ENCODE data around the gene GTPBP8.

GTPBP8 gene

DNA sequence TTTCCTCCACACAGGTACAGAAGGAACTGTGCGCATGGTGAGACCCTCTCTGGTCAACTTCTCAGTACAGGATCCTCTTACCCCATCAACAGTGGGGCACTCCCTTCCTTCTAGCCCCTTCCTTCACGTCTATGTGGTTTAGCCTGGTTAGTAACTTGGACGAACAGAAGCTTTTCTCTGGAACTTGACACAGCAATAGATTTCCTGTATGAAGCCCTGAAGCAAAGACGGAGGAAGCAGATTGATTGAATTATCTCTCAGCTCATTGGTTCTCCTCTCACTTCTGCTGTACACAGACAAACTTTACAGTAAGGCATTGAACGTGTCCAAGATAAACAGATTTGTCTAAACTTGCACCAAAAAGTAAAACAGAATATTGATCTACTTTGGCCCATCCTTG is 15.9 kb upstream of the GTPBP8 start, which contains the start of gene CD200R1:
Gene CD200R1, minus strand, starts transcription at position 210 of the 400 bp plus-strand sequence. CDS start 246 bp downstream, outside the sequence.
- no peak within 1 kb of the TSS for H3K9ac ChIP-seq (ENCODE audit: low read length)
- H3K36me3 ChIP-seq (ENCODE audit: insufficient read depth, low read length) = no peaks in the 10 kb centered on the region
- H3K27me3 ChIP-seq (ENCODE audit: insufficient read depth, low read length) = no peaks in the 10 kb centered on the region
- H3K79me2 ChIP-seq (ENCODE audit: insufficient read depth, low read length) = no peaks in the 10 kb centered on the region
- no peaks in the 10 kb centered on the region for H3K4me1 ChIP-seq (ENCODE audit: insufficient read depth, low read length, severe bottlenecking)
- H3K4me2 ChIP-seq (ENCODE audit: low read length) = no peak within 1 kb of the TSS
- no peak within 1 kb of the TSS for H3K4me3 ChIP-seq (ENCODE audit: low read depth, low read length, poor library complexity, severe bottlenecking)
- H3K9me2 ChIP-seq (ENCODE audit: low read depth, low read length) = no peaks in the 10 kb centered on the region
- no peaks in the 10 kb centered on the region for H3F3A ChIP-seq (ENCODE audit: insufficient read depth, low read length)
- no peaks in the 10 kb centered on the region for H3K9me3 ChIP-seq (ENCODE audit: low read length)
- no peak within 1 kb of the TSS for H3K27ac ChIP-seq (ENCODE audit: low read depth, low read length, poor library complexity, severe bottlenecking)
- no peak within 1 kb of the TSS for H2AFZ ChIP-seq (ENCODE audit: low read length)
- no peaks in the 10 kb centered on the region for H4K20me1 ChIP-seq (ENCODE audit: insufficient read depth, low read length)
- TF ChIP-seq, protein P1, sequence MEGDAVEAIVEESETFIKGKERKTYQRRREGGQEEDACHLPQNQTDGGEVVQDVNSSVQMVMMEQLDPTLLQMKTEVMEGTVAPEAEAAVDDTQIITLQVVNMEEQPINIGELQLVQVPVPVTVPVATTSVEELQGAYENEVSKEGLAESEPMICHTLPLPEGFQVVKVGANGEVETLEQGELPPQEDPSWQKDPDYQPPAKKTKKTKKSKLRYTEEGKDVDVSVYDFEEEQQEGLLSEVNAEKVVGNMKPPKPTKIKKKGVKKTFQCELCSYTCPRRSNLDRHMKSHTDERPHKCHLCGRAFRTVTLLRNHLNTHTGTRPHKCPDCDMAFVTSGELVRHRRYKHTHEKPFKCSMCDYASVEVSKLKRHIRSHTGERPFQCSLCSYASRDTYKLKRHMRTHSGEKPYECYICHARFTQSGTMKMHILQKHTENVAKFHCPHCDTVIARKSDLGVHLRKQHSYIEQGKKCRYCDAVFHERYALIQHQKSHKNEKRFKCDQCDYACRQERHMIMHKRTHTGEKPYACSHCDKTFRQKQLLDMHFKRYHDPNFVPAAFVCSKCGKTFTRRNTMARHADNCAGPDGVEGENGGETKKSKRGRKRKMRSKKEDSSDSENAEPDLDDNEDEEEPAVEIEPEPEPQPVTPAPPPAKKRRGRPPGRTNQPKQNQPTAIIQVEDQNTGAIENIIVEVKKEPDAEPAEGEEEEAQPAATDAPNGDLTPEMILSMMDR (IDR thresholded peaks at IDR 0.05; ENCODE audit: low read length) = no peak
- no peak for TF ChIP-seq EZH2 (IDR thresholded peaks at IDR 0.05; ENCODE audit: borderline replicate concordance, low read length)

DNA sequence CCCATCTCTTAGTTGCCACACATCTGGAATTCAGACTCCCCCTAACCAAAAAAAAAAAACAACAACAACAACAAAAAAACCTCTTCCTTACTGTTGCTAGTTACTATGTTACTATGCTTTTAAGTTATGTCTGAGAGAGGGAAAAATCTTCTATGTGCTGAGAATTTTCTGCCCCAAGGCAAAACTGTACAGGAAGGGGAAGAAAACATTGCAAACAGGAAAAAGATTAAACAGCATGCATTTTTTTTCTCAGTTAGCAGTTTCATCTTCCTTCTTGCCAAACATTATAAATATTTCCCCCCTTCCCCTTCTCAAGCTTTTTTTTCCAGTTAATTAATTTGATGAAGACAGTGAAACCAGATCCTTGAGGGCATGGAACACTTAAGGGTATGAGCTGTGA is 14.8 kb upstream of the GTPBP8 start:
- no peaks in the 10 kb centered on the region for H3F3A ChIP-seq (ENCODE audit: insufficient read depth, low read length)
- no peak for TF ChIP-seq EZH2 (IDR thresholded peaks at IDR 0.05; ENCODE audit: borderline replicate concordance, low read length)
- TF ChIP-seq, protein P1 (IDR thresholded peaks at IDR 0.05; ENCODE audit: low read length) = no peak
- H3K4me2 ChIP-seq (ENCODE audit: low read length) = no peak overlapping the region
- no peaks in the 10 kb centered on the region for H3K9me2 ChIP-seq (ENCODE audit: low read depth, low read length)
- no peaks in the 10 kb centered on the region for H3K79me2 ChIP-seq (ENCODE audit: insufficient read depth, low read length)
- no peak overlapping the region for H3K27ac ChIP-seq (ENCODE audit: low read depth, low read length, poor library complexity, severe bottlenecking)
- no peak overlapping the region for H3K4me3 ChIP-seq (ENCODE audit: low read depth, low read length, poor library complexity, severe bottlenecking)
- no peaks in the 10 kb centered on the region for H3K36me3 ChIP-seq (ENCODE audit: insufficient read depth, low read length)
- H3K27me3 ChIP-seq (ENCODE audit: insufficient read depth, low read length) = no peaks in the 10 kb centered on the region
- H4K20me1 ChIP-seq (ENCODE audit: insufficient read depth, low read length) = no peaks in the 10 kb centered on the region
- no peaks in the 10 kb centered on the region for H3K4me1 ChIP-seq (ENCODE audit: insufficient read depth, low read length, severe bottlenecking)
- H3K9me3 ChIP-seq (ENCODE audit: low read length) = no peaks in the 10 kb centered on the region
- no peak overlapping the region for H3K9ac ChIP-seq (ENCODE audit: low read length)
- no peak overlapping the region for H2AFZ ChIP-seq (ENCODE audit: low read length)

DNA sequence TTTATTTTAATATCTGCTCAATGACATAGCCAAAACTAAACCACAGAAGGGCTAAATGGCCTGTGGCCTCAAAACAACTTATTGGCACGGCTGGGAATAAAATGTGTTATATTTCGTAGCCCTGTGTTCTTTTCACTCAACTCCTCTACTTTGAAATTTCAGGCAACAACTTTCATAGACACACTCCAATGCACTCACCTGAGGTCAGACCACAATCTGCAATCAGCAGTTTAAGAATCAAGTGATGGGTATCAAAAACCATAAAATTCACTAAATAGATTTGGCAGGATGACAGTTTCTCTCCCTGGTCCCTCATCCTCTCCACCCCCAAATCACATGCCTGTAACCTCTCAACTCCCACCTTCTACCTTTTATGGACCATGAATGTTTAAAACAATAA is 13.8 kb upstream of the GTPBP8 start:
- H3F3A ChIP-seq (ENCODE audit: insufficient read depth, low read length) = no peaks in the 10 kb centered on the region
- no peaks in the 10 kb centered on the region for H3K9me3 ChIP-seq (ENCODE audit: low read length)
- H3K4me1 ChIP-seq (ENCODE audit: insufficient read depth, low read length, severe bottlenecking) = no peaks in the 10 kb centered on the region
- no peaks in the 10 kb centered on the region for H3K36me3 ChIP-seq (ENCODE audit: insufficient read depth, low read length)
- no peak overlapping the region for H3K4me3 ChIP-seq (ENCODE audit: low read depth, low read length, poor library complexity, severe bottlenecking)
- no peak overlapping the region for H3K4me2 ChIP-seq (ENCODE audit: low read length)
- H3K27ac ChIP-seq (ENCODE audit: low read depth, low read length, poor library complexity, severe bottlenecking) = no peak overlapping the region
- no peak overlapping the region for H3K9ac ChIP-seq (ENCODE audit: low read length)
- no peaks in the 10 kb centered on the region for H4K20me1 ChIP-seq (ENCODE audit: insufficient read depth, low read length)
- TF ChIP-seq, protein P1 (IDR thresholded peaks at IDR 0.05; ENCODE audit: low read length) = no peak
- TF ChIP-seq EZH2 (IDR thresholded peaks at IDR 0.05; ENCODE audit: borderline replicate concordance, low read length) = no peak
- H2AFZ ChIP-seq (ENCODE audit: low read length) = no peak overlapping the region
- H3K9me2 ChIP-seq (ENCODE audit: low read depth, low read length) = no peaks in the 10 kb centered on the region
- H3K79me2 ChIP-seq (ENCODE audit: insufficient read depth, low read length) = no peaks in the 10 kb centered on the region
- no peaks in the 10 kb centered on the region for H3K27me3 ChIP-seq (ENCODE audit: insufficient read depth, low read length)

Data from OCI-LY1 (cell line).